ENCODE data around the gene DEK.
"Not testable (repeated sequence)": the region's sequence is repeated elsewhere in the genome, so short reads cannot be mapped to it uniquely, and the experiment has no call there.

Gene DEK

GRCh38 chr6:18264219-18264922 is at the start of gene DEK:
Gene DEK, minus strand, starts transcription at chr6:18264530. Its CDS starts 543 bp downstream, at chr6:18263987.
- DNase-seq, result peak; percentile 90

GRCh38 chr6:18312368-18312767 is 48.0 kb upstream of the DEK start:
- no peak for DNase-seq

GRCh38 chr6:18310010-18310409 is 45.7 kb upstream of the DEK start:
- not testable (repeated sequence) for DNase-seq

GRCh38 chr6:18309046-18309445 is 44.7 kb upstream of the DEK start:
- no peak for DNase-seq

GRCh38 chr6:18308070-18308735 is 43.9 kb upstream of the DEK start:
- DNase-seq, result no peak

GRCh38 chr6:18306977-18307376 is 42.6 kb upstream of the DEK start:
- no peak for DNase-seq

GRCh38 chr6:18302561-18303439 is 38.5 kb upstream of the DEK start:
- peak; percentile 2 for DNase-seq

- DNase-seq, result no peak
Observed at GRCh38 chr6:18293076-18293904, 29.0 kb upstream of the DEK start.

- no peak for DNase-seq
Observed at GRCh38 chr6:18289283-18289682, 25.0 kb upstream of the DEK start.

GRCh38 chr6:18284261-18284660 is 19.9 kb upstream of the DEK start:
- no peak for DNase-seq

- no peak for DNase-seq
Observed at GRCh38 chr6:18281564-18281963, 17.2 kb upstream of the DEK start.

GRCh38 chr6:18280084-18280483 is 15.8 kb upstream of the DEK start:
- peak; percentile 86 for DNase-seq

GRCh38 chr6:18279422-18279821 is 15.1 kb upstream of the DEK start:
- no peak for DNase-seq

- DNase-seq, result peak; percentile 49
Observed at GRCh38 chr6:18277237-18278006, 13.1 kb upstream of the DEK start.

- peak; percentile 51 for DNase-seq
Observed at GRCh38 chr6:18276610-18277236, 12.4 kb upstream of the DEK start.

- DNase-seq, result no peak
Observed at GRCh38 chr6:18270216-18270615, 5.9 kb upstream of the DEK start.

GRCh38 chr6:18269717-18270116 is 5.4 kb upstream of the DEK start:
- peak; percentile 60 for DNase-seq

- peak; percentile 56 for DNase-seq
Observed at GRCh38 chr6:18269253-18269652, 4.9 kb upstream of the DEK start.

- DNase-seq, result no peak
Observed at GRCh38 chr6:18268066-18268465, 3.7 kb upstream of the DEK start.

- no peak for DNase-seq
Observed at GRCh38 chr6:18266523-18266912, 2.2 kb upstream of the DEK start.

GRCh38 chr6:18265787-18266522 is 1.6 kb upstream of the DEK start:
- DNase-seq, result no peak
